GM12878 (cell line): Measurements from ENCODE around the gene ETNK2. TPM values are rescaled to one million over a fixed set of nuclear protein-coding genes. Genes with fewer than 3 reads are reported as not detected.

Source experiments
- ATAC-seq: fragments of 200-7000 bp; cut with Tn5 transposase; 3 replicates; pipeline ENCODE4 v1.9.1; 2020; ENCODE audit warnings: mild to moderate bottlenecking, moderate library complexity
- BruUV-seq: library from RNA; stranded (reverse); fragments of 400-500 nt; replicated peaks from 2 replicates; lab custom pipeline; 2021; lab: Mats Ljungman, UMichigan
- CTCF ChIA-PET: fragments of 300-600 bp; sonication (Branson Sonifier 250); formaldehyde crosslinking; extraction: SDS; loops from one replicate; lab custom pipeline; 2021; ENCODE audit warnings: inconsistent platforms; lab: Yijun Ruan, JAX
- POLR2A ChIA-PET: fragments of 350-600 bp; formaldehyde crosslinking; extraction: SDS; loops from one replicate; lab custom pipeline; 2021; ENCODE audit warnings: inconsistent platforms; lab: Charles Lee
- RAD21 ChIA-PET: fragments of 300-600 bp; sonication (Branson Sonifier 250); formaldehyde crosslinking; loops from one replicate; lab custom pipeline; 2023; ENCODE audit warnings: antibody characterized with exemption; ENCODE audit not compliant: unreplicated experiment; lab: Charles Lee
- SMC1A ChIA-PET: fragments of 300-600 bp; sonication (Branson Sonifier 250); formaldehyde crosslinking; loops from one replicate; lab custom pipeline; 2023; ENCODE audit not compliant: unreplicated experiment, uncharacterized antibody; lab: Charles Lee
- DNase-seq: peaks from one replicate; pipeline ENCODE4 v3.0.0-alpha.2; 2011; ENCODE audit warnings: low read depth, low spot score
- FAIRE-seq: peaks from 3 replicates; lab custom pipeline; 2011; peaks lifted over from hg19 to GRCh38; lab: Jason Lieb, UNC
- H2AFZ ChIP-seq: 2 replicates; pipeline ENCODE4 v1.6.0; 2011; ENCODE audit warnings: low read depth, low read length, control low read depth; ENCODE audit not compliant: control insufficient read depth
- H3K27ac ChIP-seq: 2 replicates; pipeline ENCODE4 v1.5.1; 2011; ENCODE audit warnings: control low read depth; ENCODE audit not compliant: control insufficient read depth, insufficient read depth
- H3K27me3 ChIP-seq, 2 experiments: replicated peaks in 1 of 2; 2 replicates each; pipeline versions ENCODE4 v1.6.0 to v1.6.1; 2011; ENCODE audit warnings: low read length in 1 of 2; ENCODE audit not compliant: control insufficient read depth in 2 of 2, insufficient read depth in 2 of 2
- H3K36me3 ChIP-seq, 2 experiments: 2 replicates each; pipeline ENCODE4 v1.5.1; 2011; ENCODE audit warnings: low read length in 1 of 2; ENCODE audit not compliant: control insufficient read depth in 2 of 2, insufficient read depth in 2 of 2
- H3K4me1 ChIP-seq: 2 replicates; pipeline ENCODE4 v1.6.1; 2011; ENCODE audit warnings: mild to moderate bottlenecking, low read length, moderate library complexity, mixed read lengths; ENCODE audit not compliant: control insufficient read depth, insufficient read depth
- H3K4me2 ChIP-seq: 2 replicates; pipeline ENCODE4 v1.6.0; 2011; ENCODE audit warnings: control low read depth; ENCODE audit not compliant: control insufficient read depth, insufficient read depth
- H3K4me3 ChIP-seq: fragments of 200-600 bp; sonication (generic); 2 replicates; pipeline ENCODE4 v1.5.1; 2016
- H3K79me2 ChIP-seq: 2 replicates; pipeline ENCODE4 v1.6.0; 2011; ENCODE audit warnings: low read length; ENCODE audit not compliant: control insufficient read depth, insufficient read depth
- H3K9ac ChIP-seq: 2 replicates; pipeline ENCODE4 v1.8.0; 2011; ENCODE audit warnings: low read length, control low read depth, mixed read lengths; ENCODE audit not compliant: control insufficient read depth, insufficient read depth
- H3K9me3 ChIP-seq: replicated peaks from 3 replicates; pipeline ENCODE4 v1.5.1; 2011; ENCODE audit warnings: mild to moderate bottlenecking, low read length; ENCODE audit not compliant: control insufficient read depth, insufficient read depth
- H4K20me1 ChIP-seq: 2 replicates; pipeline ENCODE4 v1.6.0; 2011; ENCODE audit not compliant: control insufficient read depth, insufficient read depth
- ASH2L ChIP-seq: fragments of 300-600, 200-600 bp; sonication (generic); IDR thresholded peaks from 2 replicates; pipeline ENCODE4 v1.6.1; 2017; ENCODE audit warnings: low read depth, mild to moderate bottlenecking, borderline replicate concordance
- EED ChIP-seq: sonication (generic); IDR thresholded peaks from 2 replicates; pipeline ENCODE4 v1.6.1; 2016; ENCODE audit warnings: antibody characterized with exemption, low read depth
- HDAC2 ChIP-seq: fragments of 200-600 bp; sonication (generic); IDR thresholded peaks from 2 replicates; pipeline ENCODE4 v1.6.1; 2017
- NFXL1 ChIP-seq: fragments of 450-650 bp; IDR thresholded peaks from 2 replicates; pipeline ENCODE4 v1.6.1; 2017; ENCODE audit warnings: antibody characterized with exemption, mild to moderate bottlenecking, borderline replicate concordance
- RB1 ChIP-seq: fragments of 450-650 bp; formaldehyde crosslinking; IDR thresholded peaks from 2 replicates; pipeline ENCODE4 v1.6.1; 2017; ENCODE audit warnings: mild to moderate bottlenecking, borderline replicate concordance
- RELB ChIP-seq: fragments of 450-650 bp; IDR thresholded peaks from 2 replicates; pipeline ENCODE4 v1.6.1; 2017; ENCODE audit warnings: low read depth, mild to moderate bottlenecking, moderate library complexity
- ZNF24 ChIP-seq: fragments of 450-650 bp; IDR thresholded peaks from 2 replicates; pipeline ENCODE4 v1.6.1; 2017; ENCODE audit warnings: antibody characterized with exemption, mild to moderate bottlenecking
- ZSCAN29 ChIP-seq: fragments of 450-650 bp; IDR thresholded peaks from 2 replicates; pipeline ENCODE4 v1.6.1; 2017; ENCODE audit warnings: mild to moderate bottlenecking, moderate library complexity
- WGBS: methylation state at CpG from one replicate; pipeline ENCODE4 v1.1.6; 2016; ENCODE audit warnings: low lambda C conversion rate; ENCODE audit not compliant: insufficient replicate concordance, insufficient coverage; ENCODE audit errors: missing lambda C conversion rate; 5-methylcytosine and 5-hydroxymethylcytosine counted together
- in situ Hi-C: fragments of 300-500 bp; cut with MboI; formaldehyde crosslinking; loops from 9 replicates; pipeline ENCODE4 v1.14.3; 2018; ENCODE audit warnings: mixed read lengths
- intact Hi-C: fragments of 100-400 bp; cut with micrococcal nuclease; formaldehyde crosslinking; loops from one replicate; pipeline ENCODE4 v1.14.2; 2022; ENCODE audit not compliant: unreplicated experiment
- polyA plus RNA-seq, 11 experiments: library from polyadenylated mRNA; depleted of rRNA in 4 of 11; unstranded in 6 of 11; stranded (reverse) in 5 of 11; fragments of >200 nt; fragmentation: Nextera tagmentation in 4 of 11; fragmentation: Illumina TruSeq in 1 of 11; extraction: Ambion mirVana in 4 of 11; extraction: Trizol in 1 of 11; gene quantifications; 1 replicate in 1 of 11; 2 replicates in 10 of 11; pipeline versions ENCODE4 v1.2.1 to v1.2.3, GENCODE V29; 2011 to 2016; ENCODE audit warnings: inconsistent platforms in 2 of 11, missing spikeins in 2 of 11, low read depth in 1 of 11
- total RNA-seq, 4 experiments: library from RNA; depleted of rRNA in 3 of 4; stranded (reverse); fragments of >200 nt in 3 of 4; fragmentation: Illumina TruSeq in 1 of 4; extraction: Trizol in 1 of 4; gene quantifications; 2 replicates each; pipeline versions ENCODE4 v1.2.1 to v1.2.3, GENCODE V29; 2013 to 2021

Gene ETNK2
- total and polyA plus RNA-seq, 10 of the 15 experiments (the other 5 are each of a cell fraction or from before 2014, with no cell fraction given): 0.14 TPM; not detected in 9

- TF ChIP-seq HDAC2 (no peak), RB1 (no peak)
These were observed 28.3 kb upstream of the ETNK2 start (continued) for GRCh38 chr1:204180133-204180532.

- in situ Hi-C loops (no loop called here), intact Hi-C loops (no loop called here)
- no peak overlapping the region for H2AFZ ChIP-seq
- TF ChIP-seq NFXL1: no peak
- TF ChIP-seq ZNF24: no peak
- no peak for TF ChIP-seq EED
- TF ChIP-seq RELB: no peak
- TF ChIP-seq ASH2L: no peak
- no peak for TF ChIP-seq ZSCAN29
- no peak for FAIRE-seq
- no peaks in the 10 kb centered on the region for H3K36me3 ChIP-seq
- 20% methylated on average over 7 of the region's 7 CpGs for WGBS
- H3K27ac ChIP-seq: no peak overlapping the region
- no peak overlapping the region for H3K4me2 ChIP-seq
- DNase-seq: no peak
- no peak overlapping the region for H3K4me3 ChIP-seq
- SMC1A ChIA-PET: interaction anchor here (1.0 kb wide), 1 partner anchor 16 kb away, joined by 3 read pairs; no protein-coding TSS in a partner anchor
- POLR2A ChIA-PET: interaction anchor here (0.7 kb wide), 1 partner anchor 9 kb away, joined by 3 read pairs; no protein-coding TSS in a partner anchor
- no peaks in the 10 kb centered on the region for H3K79me2 ChIP-seq
- peaks cover 2% of the 10 kb centered on the region in 2 experiments; a peak in 3 of 4 replicates for H3K27me3 ChIP-seq
- RAD21 ChIA-PET: no interaction called here
- no peak overlapping the region for H3K9ac ChIP-seq
- CTCF ChIA-PET: interaction anchor here (1.1 to 2.1 kb wide), 2 partner anchors 50 to 185 kb away, joined by 3 to 7 read pairs; no protein-coding TSS in a partner anchor
- no TSS peak for BruUV-seq
- no peaks in the 10 kb centered on the region for H4K20me1 ChIP-seq
- no peaks in the 10 kb centered on the region for H3K9me3 ChIP-seq
- no peak for ATAC-seq
- no peaks in the 10 kb centered on the region for H3K4me1 ChIP-seq
These were observed 26.8 kb upstream of the ETNK2 start for GRCh38 chr1:204178487-204179281.
